ENCODE data around the gene FUT3.

The FUT3 gene

DNA sequence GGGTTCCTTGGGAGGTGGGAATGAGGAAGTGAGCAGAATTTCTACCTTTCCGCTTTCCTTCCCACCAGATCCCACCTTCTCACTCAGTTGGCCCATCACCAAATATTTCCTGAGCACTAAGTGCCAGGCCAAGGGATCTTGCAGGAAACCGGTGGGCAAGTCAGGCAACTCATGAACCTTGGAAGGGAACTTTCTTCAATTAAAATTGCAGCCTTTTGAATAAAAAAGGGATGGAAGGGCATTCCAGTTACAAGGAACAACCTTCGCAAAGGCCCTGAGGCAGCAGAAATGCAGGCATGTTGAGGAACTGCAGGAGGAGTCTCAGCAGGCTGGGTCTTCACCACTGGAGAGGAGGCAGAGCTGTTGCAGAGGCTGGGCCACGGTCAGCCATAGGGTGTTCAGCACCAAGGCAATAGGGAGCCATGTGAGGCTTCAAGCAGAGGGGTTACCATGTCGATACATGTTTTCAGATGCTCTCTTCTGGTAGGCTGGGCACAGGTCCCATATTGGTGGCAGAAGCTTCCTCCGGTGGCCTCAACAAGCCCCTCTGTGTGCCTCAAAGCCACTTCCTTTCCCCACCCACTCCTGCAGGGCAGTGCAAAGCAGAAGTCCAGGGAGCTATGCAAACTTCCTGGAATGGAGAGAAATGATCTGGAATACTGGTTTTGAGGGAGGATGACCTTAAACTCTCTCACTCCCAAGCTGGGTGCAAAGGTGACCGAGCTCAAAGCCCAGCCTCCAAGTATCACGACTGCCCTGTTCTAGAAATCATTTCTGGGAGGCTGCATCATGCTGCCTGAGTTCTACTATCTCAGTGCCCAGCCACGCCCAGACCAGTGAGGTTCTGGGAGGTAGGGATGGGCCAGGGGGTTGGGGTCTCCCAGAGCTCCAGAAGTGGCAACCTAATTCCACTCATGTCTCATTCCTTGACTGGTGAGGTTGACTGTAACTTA, 11.9 kb downstream of the FUT3 start, which contains the start of gene FUT6:
FUT6 (minus strand) TSS at position 638 of the 953 bp plus-strand sequence. CDS start 7,135 bp downstream, outside the sequence.
- Histone ChIP-seq H3K27ac (no peak within 1 kb of the TSS), H3K36me3 (no peaks in the 10 kb centered on the region), H3K27me3 (peaks cover 8% of the 10 kb centered on the region), H3K4me1 (ENCODE audit: control insufficient read depth in 1 of 2, insufficient read depth in 1 of 2, low read depth in 1 of 2, low read length in 1 of 2) (peaks cover 10 to 11% of the 10 kb centered on the region in 2 experiments), H3K4me3 (ENCODE audit: low read depth in 1 of 2, low read length in 1 of 2) (no peak within 1 kb of the TSS), H3K9me3 (no peaks in the 10 kb centered on the region)
- TF ChIP-seq, protein P1, sequence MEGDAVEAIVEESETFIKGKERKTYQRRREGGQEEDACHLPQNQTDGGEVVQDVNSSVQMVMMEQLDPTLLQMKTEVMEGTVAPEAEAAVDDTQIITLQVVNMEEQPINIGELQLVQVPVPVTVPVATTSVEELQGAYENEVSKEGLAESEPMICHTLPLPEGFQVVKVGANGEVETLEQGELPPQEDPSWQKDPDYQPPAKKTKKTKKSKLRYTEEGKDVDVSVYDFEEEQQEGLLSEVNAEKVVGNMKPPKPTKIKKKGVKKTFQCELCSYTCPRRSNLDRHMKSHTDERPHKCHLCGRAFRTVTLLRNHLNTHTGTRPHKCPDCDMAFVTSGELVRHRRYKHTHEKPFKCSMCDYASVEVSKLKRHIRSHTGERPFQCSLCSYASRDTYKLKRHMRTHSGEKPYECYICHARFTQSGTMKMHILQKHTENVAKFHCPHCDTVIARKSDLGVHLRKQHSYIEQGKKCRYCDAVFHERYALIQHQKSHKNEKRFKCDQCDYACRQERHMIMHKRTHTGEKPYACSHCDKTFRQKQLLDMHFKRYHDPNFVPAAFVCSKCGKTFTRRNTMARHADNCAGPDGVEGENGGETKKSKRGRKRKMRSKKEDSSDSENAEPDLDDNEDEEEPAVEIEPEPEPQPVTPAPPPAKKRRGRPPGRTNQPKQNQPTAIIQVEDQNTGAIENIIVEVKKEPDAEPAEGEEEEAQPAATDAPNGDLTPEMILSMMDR (IDR thresholded peaks at IDR 0.05) = no peak

- Histone ChIP-seq H3K27ac (no peak overlapping the region), H3K4me3 (ENCODE audit: low read depth in 1 of 2, low read length in 1 of 2) (no peak overlapping the region), H3K9me3 (no peaks in the 10 kb centered on the region), H3K36me3 (no peaks in the 10 kb centered on the region), H3K4me1 (ENCODE audit: control insufficient read depth in 1 of 2, insufficient read depth in 1 of 2, low read depth in 1 of 2, low read length in 1 of 2) (peaks cover 10 to 11% of the 10 kb centered on the region in 2 experiments), H3K27me3 (peaks cover 8% of the 10 kb centered on the region)
- TF ChIP-seq, protein P1 (IDR thresholded peaks at IDR 0.05) = no peak
These were observed 12.7 kb downstream of the FUT3 start for GRCh38 chr19:5838353-5839064.

DNA sequence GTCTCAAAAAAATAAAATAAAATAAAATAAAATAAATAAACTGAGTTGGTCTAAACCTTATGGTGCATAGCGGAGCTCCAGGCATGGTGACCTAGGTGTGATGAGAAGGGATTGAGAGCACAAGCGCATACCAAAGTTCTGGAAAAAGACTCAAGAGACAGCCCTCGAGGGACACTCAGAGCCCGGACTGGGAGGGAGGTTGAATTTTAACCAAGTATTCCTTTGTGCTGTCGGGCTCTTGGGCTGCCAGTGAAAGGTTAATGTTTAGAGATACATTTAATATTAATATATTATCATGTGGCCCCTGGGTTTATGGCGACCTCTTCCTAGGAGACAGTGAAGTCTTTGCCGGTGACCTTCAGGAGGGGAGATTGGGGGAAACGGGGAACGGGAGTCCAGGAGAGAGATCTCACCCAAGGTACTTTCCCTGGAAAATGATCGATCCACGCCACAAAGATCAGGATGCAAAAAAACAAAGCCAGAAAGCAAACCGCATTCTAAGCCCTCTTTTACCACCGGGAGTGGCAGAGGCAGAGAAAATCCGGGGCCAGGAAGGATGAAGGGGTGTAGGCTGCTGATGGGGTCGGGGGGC, 13.4 kb downstream of the FUT3 start:
- no peaks in the 10 kb centered on the region for H3K36me3 ChIP-seq
- no peaks in the 10 kb centered on the region for H3K9me3 ChIP-seq
- H3K27ac ChIP-seq = no peak overlapping the region
- H3K4me3 ChIP-seq (ENCODE audit: low read depth in 1 of 2, low read length in 1 of 2) = no peak overlapping the region
- peaks cover 10 to 11% of the 10 kb centered on the region in 2 experiments for H3K4me1 ChIP-seq (ENCODE audit: control insufficient read depth in 1 of 2, insufficient read depth in 1 of 2, low read depth in 1 of 2, low read length in 1 of 2)
- TF ChIP-seq, protein P1 (IDR thresholded peaks at IDR 0.05) = no peak
- peaks cover 8% of the 10 kb centered on the region for H3K27me3 ChIP-seq

GRCh38 chr19:5832527-5833216, 18.6 kb downstream of the FUT3 start:
- TF ChIP-seq, protein P1 (IDR thresholded peaks at IDR 0.05) = no peak
- no peaks in the 10 kb centered on the region for H3K9me3 ChIP-seq
- H3K4me1 ChIP-seq (ENCODE audit: control insufficient read depth in 1 of 2, insufficient read depth in 1 of 2, low read depth in 1 of 2, low read length in 1 of 2) = peaks cover 11 to 12% of the 10 kb centered on the region in 2 experiments
- H3K27ac ChIP-seq = no peak overlapping the region
- no peak overlapping the region for H3K4me3 ChIP-seq (ENCODE audit: low read depth in 1 of 2, low read length in 1 of 2)
- H3K36me3 ChIP-seq = no peaks in the 10 kb centered on the region
- peaks cover 22% of the 10 kb centered on the region for H3K27me3 ChIP-seq

GRCh38 chr19:5832061-5832460, 19.2 kb downstream of the FUT3 start:
- TF ChIP-seq, protein P1 (IDR thresholded peaks at IDR 0.05) = no peak
- H3K4me3 ChIP-seq (ENCODE audit: low read depth in 1 of 2, low read length in 1 of 2) = no peak overlapping the region
- peaks cover 25% of the 10 kb centered on the region for H3K27me3 ChIP-seq
- no peaks in the 10 kb centered on the region for H3K36me3 ChIP-seq
- H3K4me1 ChIP-seq (ENCODE audit: control insufficient read depth in 1 of 2, insufficient read depth in 1 of 2, low read depth in 1 of 2, low read length in 1 of 2) = peaks cover 15 to 17% of the 10 kb centered on the region in 2 experiments
- no peak overlapping the region for H3K27ac ChIP-seq
- no peaks in the 10 kb centered on the region for H3K9me3 ChIP-seq
